ENCODE results near the gene CNTF.

GRCh38 chr11:58639103-58639502 is 16.6 kb downstream of the CNTF start:
- TF ChIP-seq GATA2 (IDR thresholded peaks at IDR 0.05; ENCODE audit: low read depth, low read length) (no peak), GATA3 (IDR thresholded peaks at IDR 0.05; ENCODE audit: low read depth, low read length) (no peak)
